Epithelial cell of esophagus (primary cell): ENCODE measurements around the gene DSG1.

Experiments used
- DNase-seq: peaks from one replicate; pipeline ENCODE4 v3.0.0; 2010; ENCODE audit warnings: low read depth
- H3K4me3 ChIP-seq: 2 replicates; pipeline ENCODE4 v1.5.1; 2011; ENCODE audit warnings: mild to moderate bottlenecking, low read length, control low read depth
- TF ChIP-seq, protein P1 (sequence below): IDR thresholded peaks from 2 replicates; pipeline ENCODE4 v1.5.1; 2011; ENCODE audit warnings: low read depth, mild to moderate bottlenecking, low read length, control low read depth, inconsistent platforms; ENCODE audit not compliant: insufficient read depth; ENCODE audit errors: missing control alignments

Gene DSG1

DNA sequence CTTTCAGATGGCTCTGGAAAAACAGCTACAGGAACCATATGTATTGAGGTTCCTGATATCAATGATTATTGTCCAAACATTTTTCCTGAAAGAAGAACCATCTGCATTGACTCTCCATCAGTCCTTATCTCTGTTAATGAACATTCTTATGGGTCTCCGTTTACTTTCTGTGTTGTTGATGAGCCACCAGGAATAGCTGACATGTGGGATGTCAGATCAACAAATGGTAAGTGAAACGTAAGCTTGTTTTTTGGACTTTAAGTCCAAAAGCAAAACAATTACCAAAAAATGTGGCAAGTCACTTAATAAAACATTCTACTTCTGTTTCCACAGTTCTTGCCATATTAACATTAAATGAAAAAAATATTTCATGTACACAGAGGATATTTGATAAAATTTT is 85.4 kb downstream of the DSG1 start:
- H3K4me3 ChIP-seq: no peak overlapping the region
- TF ChIP-seq, protein P1, sequence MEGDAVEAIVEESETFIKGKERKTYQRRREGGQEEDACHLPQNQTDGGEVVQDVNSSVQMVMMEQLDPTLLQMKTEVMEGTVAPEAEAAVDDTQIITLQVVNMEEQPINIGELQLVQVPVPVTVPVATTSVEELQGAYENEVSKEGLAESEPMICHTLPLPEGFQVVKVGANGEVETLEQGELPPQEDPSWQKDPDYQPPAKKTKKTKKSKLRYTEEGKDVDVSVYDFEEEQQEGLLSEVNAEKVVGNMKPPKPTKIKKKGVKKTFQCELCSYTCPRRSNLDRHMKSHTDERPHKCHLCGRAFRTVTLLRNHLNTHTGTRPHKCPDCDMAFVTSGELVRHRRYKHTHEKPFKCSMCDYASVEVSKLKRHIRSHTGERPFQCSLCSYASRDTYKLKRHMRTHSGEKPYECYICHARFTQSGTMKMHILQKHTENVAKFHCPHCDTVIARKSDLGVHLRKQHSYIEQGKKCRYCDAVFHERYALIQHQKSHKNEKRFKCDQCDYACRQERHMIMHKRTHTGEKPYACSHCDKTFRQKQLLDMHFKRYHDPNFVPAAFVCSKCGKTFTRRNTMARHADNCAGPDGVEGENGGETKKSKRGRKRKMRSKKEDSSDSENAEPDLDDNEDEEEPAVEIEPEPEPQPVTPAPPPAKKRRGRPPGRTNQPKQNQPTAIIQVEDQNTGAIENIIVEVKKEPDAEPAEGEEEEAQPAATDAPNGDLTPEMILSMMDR: no peak
- no peak for DNase-seq
